GM18519 (cell line): Measurements from ENCODE around the gene ATXN7L3B.
"Not testable (repeated sequence)": the region's sequence is repeated elsewhere in the genome, so short reads cannot be mapped to it uniquely, and the experiment has no call there.

ENCODE experiments used
- ATAC-seq: cut with Tn5 transposase; IDR thresholded peaks from one replicate; pipeline ENCODE4 v1.9.1; 2021; ENCODE audit warnings: mild to moderate bottlenecking, moderate library complexity; ENCODE audit not compliant: unreplicated experiment, low FRiP score

Gene ATXN7L3B, protein sequence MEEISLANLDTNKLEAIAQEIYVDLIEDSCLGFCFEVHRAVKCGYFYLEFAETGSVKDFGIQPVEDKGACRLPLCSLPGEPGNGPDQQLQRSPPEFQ

DNA sequence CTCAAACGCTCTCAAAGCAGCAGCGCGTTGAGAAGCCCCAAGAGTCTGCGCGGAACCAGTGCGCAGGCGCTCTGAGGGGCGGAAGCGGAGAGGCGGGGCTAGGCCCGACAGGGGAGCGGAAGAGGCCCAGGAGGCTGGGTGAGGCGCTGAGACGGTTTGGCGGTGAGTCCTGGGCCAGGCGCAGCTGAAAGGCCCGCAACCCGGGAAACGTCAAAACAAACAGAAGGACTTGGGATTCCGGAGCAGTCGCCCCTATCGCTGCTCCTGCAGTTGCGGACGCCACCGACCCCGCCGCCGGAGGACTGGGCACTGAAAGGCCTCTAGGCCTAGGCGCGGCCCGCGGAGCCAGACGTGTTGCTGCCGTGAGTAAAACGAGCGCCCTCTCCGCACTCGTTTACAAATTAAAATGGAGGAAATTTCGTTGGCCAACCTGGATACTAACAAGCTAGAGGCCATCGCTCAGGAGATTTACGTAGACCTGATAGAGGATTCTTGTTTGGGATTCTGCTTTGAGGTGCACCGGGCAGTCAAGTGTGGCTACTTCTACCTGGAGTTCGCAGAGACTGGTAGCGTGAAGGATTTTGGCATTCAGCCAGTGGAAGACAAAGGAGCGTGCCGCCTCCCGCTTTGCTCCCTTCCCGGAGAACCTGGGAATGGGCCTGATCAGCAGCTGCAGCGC lies at the start of gene ATXN7L3B:
ATXN7L3B (plus strand) TSS at position 129 of the 679 bp plus-strand sequence; CDS start at position 407, 278 bp downstream.
- ATAC-seq = peak; percentile 93

- ATAC-seq = peak; percentile 54
Observed at GRCh38 chr12:74488134-74488533, 49.5 kb upstream of the ATXN7L3B start.

DNA sequence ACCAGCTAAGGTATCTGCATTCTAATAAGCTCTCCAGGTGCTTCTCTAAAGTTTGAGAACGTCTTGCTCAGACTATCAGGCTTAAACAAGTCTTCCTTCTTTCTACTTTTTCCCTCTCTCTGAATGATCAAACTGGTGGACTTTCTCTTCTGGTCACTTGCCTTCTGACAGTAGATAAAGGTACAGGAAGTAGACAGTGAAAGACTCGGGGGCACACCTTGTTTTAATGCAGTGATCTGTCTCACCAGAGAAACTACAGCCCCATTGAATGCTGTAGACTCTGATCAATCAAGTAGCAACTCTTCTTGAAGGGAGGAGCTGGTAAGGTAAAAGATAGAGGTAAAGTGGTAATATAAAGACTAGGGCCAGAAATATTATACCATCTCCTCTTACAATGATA lies 48.1 kb upstream of the ATXN7L3B start:
- ATAC-seq = no peak

DNA sequence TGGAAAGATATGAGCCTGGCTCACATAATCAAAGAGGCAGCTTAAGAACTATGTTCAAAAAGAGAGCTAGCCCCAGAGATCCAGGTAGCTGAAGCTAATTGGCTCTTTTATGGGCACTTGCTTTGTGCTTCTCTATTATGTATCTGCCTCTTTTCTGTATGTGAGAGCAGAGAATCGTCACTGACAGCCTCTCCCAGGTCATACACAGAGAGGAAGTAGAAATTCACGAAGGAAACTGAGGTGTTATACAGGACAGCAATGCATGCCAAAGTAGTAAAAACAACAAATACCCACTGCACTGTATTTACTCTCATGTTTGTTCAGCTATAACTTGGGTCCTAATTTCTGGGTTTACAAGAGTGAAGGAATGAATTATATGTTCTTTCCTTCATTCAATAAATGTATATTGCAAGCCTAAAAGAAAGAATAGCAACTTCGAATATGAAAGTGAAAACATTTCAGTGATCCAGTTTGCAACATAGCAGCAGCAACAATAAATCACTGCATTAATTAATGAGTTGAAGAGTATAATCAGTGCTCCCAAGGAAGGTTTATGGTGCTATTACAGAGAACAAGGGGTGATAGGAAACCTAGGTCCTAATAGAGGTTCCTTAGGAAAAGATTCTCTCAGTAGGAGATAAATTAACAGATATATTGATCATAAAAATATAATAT lies 47.1 kb upstream of the ATXN7L3B start:
- peak; percentile 86 for ATAC-seq

- no peak for ATAC-seq
Observed at GRCh38 chr12:74491374-74491773, 46.3 kb upstream of the ATXN7L3B start.

DNA sequence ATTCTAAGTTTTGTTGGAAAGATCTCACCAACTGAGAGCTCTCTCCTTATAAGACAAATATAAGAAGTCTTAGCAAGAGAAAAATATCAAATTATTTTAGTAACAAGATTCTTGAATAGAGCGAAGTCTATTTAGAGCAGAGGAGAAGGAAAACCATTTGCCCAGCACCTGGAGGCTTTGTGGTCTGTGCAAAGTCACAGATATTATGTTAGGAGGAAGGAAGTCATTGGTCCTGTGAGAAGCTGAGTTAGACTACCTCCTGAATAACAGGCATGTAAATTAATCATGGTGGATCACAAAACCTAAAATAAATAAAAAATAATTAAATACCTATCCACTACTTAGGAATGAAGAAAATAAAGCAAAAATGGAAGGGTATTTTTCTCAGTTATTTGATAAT lies 38.4 kb upstream of the ATXN7L3B start:
- no peak for ATAC-seq

- ATAC-seq = not testable (repeated sequence)
Observed at GRCh38 chr12:74508873-74509657, 28.6 kb upstream of the ATXN7L3B start.

- no peak for ATAC-seq
Observed at GRCh38 chr12:74509886-74510285, 27.7 kb upstream of the ATXN7L3B start.

DNA sequence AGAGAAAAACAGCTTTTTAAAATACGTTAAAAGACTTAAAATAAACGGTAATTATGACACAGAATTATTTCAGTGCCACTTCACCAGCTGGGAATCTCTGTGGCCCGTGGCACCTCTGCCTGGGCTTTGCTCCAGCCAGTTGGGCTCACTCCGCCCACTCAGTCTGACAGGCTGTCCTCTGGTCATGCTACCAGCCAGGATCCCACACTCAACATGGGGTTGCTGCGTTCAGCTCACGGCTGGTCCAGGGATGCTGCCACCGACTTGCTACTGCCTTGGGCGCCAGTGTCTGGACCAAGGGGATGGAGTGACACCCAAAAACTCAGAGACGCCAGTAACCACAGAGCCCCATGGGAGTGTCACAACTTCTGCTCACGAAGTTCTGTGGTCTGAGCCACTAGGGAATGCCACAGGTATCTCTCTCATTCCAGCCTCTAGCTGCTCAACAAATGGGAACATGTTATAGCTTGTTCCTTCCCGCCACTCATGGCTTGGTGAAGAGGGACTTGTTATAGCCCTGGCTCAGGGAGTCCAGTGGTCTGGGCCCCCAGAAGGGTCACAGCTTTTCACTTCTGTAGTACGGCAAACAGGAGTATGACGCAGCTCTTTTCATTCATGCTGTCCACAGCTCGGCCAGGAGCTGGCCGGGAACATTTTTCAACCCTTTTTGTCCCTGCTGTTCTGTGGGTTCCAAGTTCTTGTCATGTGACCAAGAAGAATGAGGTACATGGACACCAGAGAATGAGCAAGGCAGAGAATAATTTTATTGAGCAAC lies 23.4 kb upstream of the ATXN7L3B start:
- ATAC-seq = no peak

DNA sequence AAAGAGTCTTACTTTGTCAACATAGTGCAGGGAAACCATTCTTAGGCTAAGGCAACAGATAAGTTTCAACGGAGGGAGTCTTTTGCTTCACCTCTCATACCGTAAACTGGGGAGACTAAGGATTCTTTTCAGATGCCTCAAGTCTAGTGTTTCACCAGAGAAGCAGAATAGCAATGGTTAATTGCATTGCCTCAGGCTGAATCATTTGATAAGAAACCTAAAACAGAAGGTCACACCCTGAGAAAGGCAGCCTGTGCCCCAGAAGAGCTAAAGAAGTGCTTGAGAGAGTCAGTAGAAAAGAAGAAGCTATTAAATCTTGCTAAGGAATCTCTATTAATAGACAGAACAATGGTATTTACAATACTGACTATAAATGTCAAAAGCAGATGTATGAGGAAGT lies 21.8 kb upstream of the ATXN7L3B start:
- no peak for ATAC-seq

DNA sequence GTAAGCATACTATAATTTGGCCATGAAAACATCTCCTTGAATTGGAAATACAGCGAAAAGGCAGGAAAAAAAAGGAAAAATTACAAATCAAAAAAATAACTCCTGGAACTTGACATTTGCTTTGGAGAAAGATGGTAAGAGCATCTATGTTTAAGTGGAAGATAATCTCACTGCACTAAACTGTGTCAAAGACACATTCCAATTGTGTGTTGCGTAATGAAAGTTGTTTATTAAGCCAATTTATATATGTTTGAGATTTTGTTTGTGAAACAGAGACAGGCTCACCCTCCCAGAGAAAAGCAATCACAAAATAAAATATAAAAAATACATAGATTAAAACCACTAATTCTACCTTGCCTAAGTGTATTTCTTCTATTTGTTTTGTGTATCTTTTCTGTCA lies 11.1 kb upstream of the ATXN7L3B start:
- no peak for ATAC-seq

DNA sequence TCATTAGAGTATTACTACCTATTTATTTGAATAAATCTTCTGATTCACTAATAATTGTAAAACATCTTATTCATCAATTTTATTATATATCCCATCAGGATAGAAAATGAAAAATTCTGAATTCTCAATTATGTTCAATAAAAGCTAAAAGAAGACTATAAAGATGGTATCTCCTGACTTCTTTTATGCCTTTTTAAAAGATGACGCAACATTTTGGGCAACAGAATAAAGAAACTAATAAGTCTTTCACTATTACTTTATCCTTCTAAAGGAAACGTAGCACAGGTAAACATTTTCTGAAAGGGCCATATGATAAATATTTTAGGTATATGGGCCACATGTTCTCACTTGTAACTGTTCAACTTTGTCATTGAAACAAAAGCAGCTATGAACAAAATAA lies 10.1 kb upstream of the ATXN7L3B start:
- ATAC-seq = no peak

- ATAC-seq = no peak
Observed at GRCh38 chr12:74530676-74531075, 7.0 kb upstream of the ATXN7L3B start.

DNA sequence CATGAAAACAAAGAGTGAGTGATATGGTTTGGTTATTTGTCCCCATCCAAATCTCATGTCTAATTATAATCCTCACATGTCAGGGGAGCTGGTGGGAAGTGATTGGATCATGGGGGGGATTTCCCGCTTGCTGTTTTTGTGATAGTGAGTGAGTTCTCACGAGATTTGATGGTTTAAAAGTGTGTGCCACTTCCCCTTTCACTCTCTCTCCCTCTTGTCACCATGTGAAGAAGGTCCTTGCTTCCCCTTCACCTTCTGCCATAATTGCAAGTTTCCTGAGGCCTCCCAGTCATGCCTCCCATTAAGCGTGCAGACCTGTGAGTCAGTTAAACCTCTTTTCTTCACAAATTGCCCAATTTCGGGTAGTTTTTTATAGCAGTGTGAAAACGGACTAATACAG lies 2.1 kb upstream of the ATXN7L3B start:
- no peak for ATAC-seq

GRCh38 chr12:74537126-74537706 lies 419 bp upstream of the ATXN7L3B start:
- peak; percentile 53 for ATAC-seq

- peak; percentile 20 for ATAC-seq
Observed at GRCh38 chr12:74538491-74539258, 1.0 kb downstream of the ATXN7L3B start.

GRCh38 chr12:74539261-74539660 lies 1.6 kb downstream of the ATXN7L3B start:
- ATAC-seq = no peak

GRCh38 chr12:74539765-74540526 lies 2.3 kb downstream of the ATXN7L3B start:
- ATAC-seq = no peak

GRCh38 chr12:74541074-74541473 lies 3.4 kb downstream of the ATXN7L3B start:
- no peak for ATAC-seq
